CD4-positive, alpha-beta memory T cell (primary cell): ENCODE results near the gene IP6K1. TPM values are rescaled to one million over a fixed set of nuclear protein-coding genes. Genes with fewer than 3 reads are reported as not detected.
"Not testable (repeated sequence)": the region's sequence is repeated elsewhere in the genome, so short reads cannot be mapped to it uniquely, and the experiment has no call there.

Experiments
- CTCF ChIA-PET: fragments of 350-600 bp; sonication (Branson Sonifier 250); formaldehyde crosslinking; loops from one replicate; lab custom pipeline; 2021; ENCODE audit warnings: inconsistent platforms; ENCODE audit not compliant: partially characterized antibody; lab: Charles Lee
- POLR2A ChIA-PET: fragments of 350-600 bp; sonication (Branson Sonifier 250); formaldehyde crosslinking; loops from one replicate; lab custom pipeline; 2021; ENCODE audit not compliant: partially characterized antibody; lab: Charles Lee
- DNase-seq, 5 donors: peaks; one replicate each; pipeline versions ENCODE4 v3.0.0 to v3.0.0-alpha.2; 2020 to 2022; ENCODE audit warnings: mixed read lengths in 1 of 5
- H3K27ac ChIP-seq: one replicate; pipeline ENCODE4 v1.7.0; 2013; ENCODE audit warnings: low read depth, low read length
- H3K27me3 ChIP-seq: 2 replicates; pipeline ENCODE4 v1.7.0; 2013; ENCODE audit warnings: mild to moderate bottlenecking, low read length, moderate library complexity; ENCODE audit not compliant: insufficient read depth
- H3K36me3 ChIP-seq: 2 replicates; pipeline ENCODE4 v1.7.0; 2013; ENCODE audit warnings: mild to moderate bottlenecking, low read length, moderate library complexity; ENCODE audit not compliant: insufficient read depth
- H3K4me1 ChIP-seq: 2 replicates; pipeline ENCODE4 v1.7.0; 2013; ENCODE audit warnings: mild to moderate bottlenecking, low read length, moderate library complexity; ENCODE audit not compliant: insufficient read depth
- H3K4me3 ChIP-seq, 2 donors: one replicate each; pipeline ENCODE4 v1.7.0; 2013; ENCODE audit warnings: low read length in 2 of 2, mild to moderate bottlenecking in 1 of 2
- H3K9me3 ChIP-seq, 2 donors: one replicate each; pipeline ENCODE4 v1.7.0; 2013; ENCODE audit warnings: low read length in 2 of 2, control low read depth in 1 of 2; ENCODE audit not compliant: control insufficient read depth in 1 of 2
- H3K27ac Mint-ChIP-seq, 7 donors: one replicate each; pipeline ENCODE4 v1.8.0; 2020 to 2021; ENCODE audit warnings: mixed read lengths in 7 of 7, mild to moderate bottlenecking in 6 of 7, inconsistent platforms in 3 of 7, moderate library complexity in 3 of 7
- H3K27me3 Mint-ChIP-seq, 2 donors: one replicate each; pipeline ENCODE4 v1.8.0; 2020 to 2021; ENCODE audit warnings: mixed read lengths in 2 of 2
- H3K36me3 Mint-ChIP-seq, 2 donors: one replicate each; pipeline ENCODE4 v1.8.0; 2020 to 2021; ENCODE audit warnings: mixed read lengths in 2 of 2, inconsistent platforms in 1 of 2, mild to moderate bottlenecking in 1 of 2
- H3K4me1 Mint-ChIP-seq, 4 donors: one replicate each; pipeline ENCODE4 v1.8.0; 2020 to 2021; ENCODE audit warnings: mixed read lengths in 4 of 4, mild to moderate bottlenecking in 1 of 4
- H3K4me3 Mint-ChIP-seq, 8 donors: one replicate each; pipeline ENCODE4 v1.8.0; 2020 to 2021; ENCODE audit warnings: mixed read lengths in 8 of 8, mild to moderate bottlenecking in 7 of 8, moderate library complexity in 6 of 8, inconsistent platforms in 3 of 8
- H3K9me3 Mint-ChIP-seq, 8 donors: one replicate each; pipeline ENCODE4 v1.8.0; 2020 to 2021; ENCODE audit warnings: mixed read lengths in 8 of 8, mild to moderate bottlenecking in 5 of 8, inconsistent platforms in 3 of 8, moderate library complexity in 1 of 8
- intact Hi-C: fragments of 100-400 bp; cut with micrococcal nuclease; formaldehyde crosslinking; loops from one replicate; pipeline ENCODE4 v1.15.1; 2023
- polyA plus RNA-seq, 2 donors: library from polyadenylated mRNA; unstranded; fragments of 300-500 nt; fragmentation: Illumina TruSeq; gene quantifications; one replicate each; pipeline ENCODE4 v1.2.3, GENCODE V29; 2021
- total RNA-seq, 2 experiments: library from RNA; stranded (reverse); gene quantifications; one replicate each; pipeline ENCODE4 v1.2.3, GENCODE V29; 2021

The IP6K1 gene
- 10 to 100 TPM; 50.1 to 60.0 TPM for total RNA-seq
- polyA plus RNA-seq: 10 to 100 TPM; 19.4 to 38.8 TPM

DNA sequence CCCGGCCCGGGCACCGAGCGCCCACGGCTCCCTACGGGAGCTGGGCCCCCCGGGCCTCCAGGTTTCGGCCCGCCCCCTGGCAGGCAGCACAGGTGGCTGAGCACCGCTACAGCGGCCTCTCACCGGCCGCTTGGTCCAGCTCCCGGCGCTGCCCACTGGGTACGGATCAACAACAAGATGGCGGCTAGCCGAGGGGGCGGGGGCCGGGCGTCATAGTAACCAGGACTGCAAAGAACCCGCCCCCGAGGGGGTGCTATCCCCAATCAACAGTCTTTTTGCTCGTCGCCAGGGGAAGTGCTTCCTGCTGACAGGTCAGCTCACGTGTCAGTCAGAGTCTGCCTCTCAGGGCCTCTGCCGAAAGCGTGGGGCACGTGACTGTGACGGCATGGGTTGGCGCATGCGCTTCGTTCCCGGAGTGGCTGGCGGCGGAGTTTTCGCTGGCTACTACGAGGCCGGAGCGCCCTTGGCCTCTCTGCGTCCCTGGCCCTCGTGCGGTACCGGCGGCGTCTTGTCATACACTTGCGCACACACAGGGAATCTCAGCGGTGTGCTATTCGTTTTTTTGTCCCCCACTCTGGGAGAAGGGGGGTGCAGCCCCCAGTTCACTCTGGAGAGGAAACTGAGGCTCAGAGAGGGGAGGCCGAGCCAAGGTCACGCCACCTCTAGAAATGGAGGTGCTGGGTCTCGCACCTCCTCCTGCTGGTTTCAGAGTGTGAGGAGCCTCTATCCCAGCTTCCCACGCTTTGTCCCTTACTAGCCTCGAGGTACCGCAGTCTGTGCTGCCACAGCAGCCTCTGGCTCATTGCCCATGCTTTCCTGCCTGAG is at the start of gene IP6K1:
IP6K1 (minus strand) TSS at position 186 of the 825 bp plus-strand sequence. CDS start 38,502 bp downstream, outside the sequence.
- ChIA-PET CTCF (interaction anchor here (1.1 to 3.7 kb wide), 3 partner anchors 16 to 52 kb away, joined by 4 to 20 read pairs (median 12); partner anchors contain the start of gene INKA1), POLR2A (interaction anchor here (0.9 to 3.5 kb wide), 15 partner anchors 12 to 765 kb away, joined by 3 to 46 read pairs (median 3); partner anchors contain the start of genes AMIGO3, GMPPB, INKA1 and MON1A)
- H3K27me3 ChIP-seq: no peaks in the 10 kb centered on the region
- peak; percentile 98 to 100 (median 99) for DNase-seq
- no peaks in the 10 kb centered on the region for H3K9me3 ChIP-seq
- peak within 1 kb of the TSS; percentile 89 for H3K27ac ChIP-seq
- Mint-ChIP-seq H3K36me3 (peaks cover 6 to 20% of the 10 kb centered on the region in 2 donors), H3K27ac (peak within 1 kb of the TSS; percentile 98 to 99 (median 99)), H3K27me3 (peaks cover 0 to 2% of the 10 kb centered on the region in 2 donors), H3K9me3 (peaks cover 0 to 4% (median 0%) of the 10 kb centered on the region in 8 donors), H3K4me1 (peaks cover 17 to 46% (median 29%) of the 10 kb centered on the region in 4 donors), H3K4me3 (peak within 1 kb of the TSS; percentile 92 to 98 (median 92))
- H3K36me3 ChIP-seq: no peaks in the 10 kb centered on the region
- intact Hi-C loops: loop anchor here (1.0 to 5.0 kb wide), 3 partner anchors 16 to 71 kb away; partner anchors contain the start of gene TRAIP
- H3K4me1 ChIP-seq: peaks cover 28% of the 10 kb centered on the region
- peak within 1 kb of the TSS; percentile 79 to 89 for H3K4me3 ChIP-seq

DNA sequence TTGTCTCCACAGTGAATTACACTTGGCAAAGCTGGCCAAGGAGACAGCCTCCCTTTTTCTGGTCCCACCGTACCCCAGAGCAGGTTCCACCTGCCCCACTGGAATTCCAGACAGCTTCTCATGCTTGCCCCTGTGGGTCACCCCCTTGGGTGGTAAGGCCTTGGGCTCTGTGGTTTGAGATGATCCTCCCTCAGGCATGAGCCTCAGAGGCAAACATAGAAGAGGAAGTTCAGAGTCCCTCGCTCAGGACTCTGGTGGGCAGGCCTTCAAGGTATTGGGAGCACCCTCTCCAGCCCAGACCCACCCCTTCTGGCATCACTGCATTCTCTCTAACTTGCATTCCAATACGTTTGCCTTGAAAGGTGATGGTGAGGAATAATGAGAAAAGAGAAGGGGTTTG is 45.0 kb upstream of the IP6K1 start:
- Histone ChIP-seq H3K36me3 (no peaks in the 10 kb centered on the region), H3K9me3 (no peaks in the 10 kb centered on the region), H3K4me1 (no peaks in the 10 kb centered on the region), H3K27me3 (no peaks in the 10 kb centered on the region), H3K4me3 (no peak overlapping the region), H3K27ac (no peak overlapping the region)
- H3K4me3 Mint-ChIP-seq: no peak overlapping the region
- CTCF ChIA-PET: interaction anchor here (0.9 to 15.0 kb wide), 2 partner anchors 10 to 29 kb away, joined by 3 to 310 read pairs; partner anchors contain the start of genes CDHR4 and INKA1
- no peak overlapping the region for H3K27ac Mint-ChIP-seq
- POLR2A ChIA-PET: interaction anchor here (1.1 kb wide), 1 partner anchor 45 kb away, joined by 4 read pairs; the partner anchor contains the start of gene IP6K1
- H3K36me3 Mint-ChIP-seq: peaks cover 0 to 2% of the 10 kb centered on the region in 2 donors
- intact Hi-C loops: no loop called here
- DNase-seq: no peak
- no peaks in the 10 kb centered on the region for H3K27me3 Mint-ChIP-seq
- H3K9me3 Mint-ChIP-seq: peaks cover 0 to 2% (median 0%) of the 10 kb centered on the region in 8 donors
- H3K4me1 Mint-ChIP-seq: no peaks in the 10 kb centered on the region

GRCh38 chr3:49826016-49826415 is 39.7 kb upstream of the IP6K1 start:
- no peak overlapping the region for H3K4me3 Mint-ChIP-seq
- Histone ChIP-seq H3K27ac (no peak overlapping the region), H3K9me3 (no peaks in the 10 kb centered on the region), H3K4me3 (no peak overlapping the region), H3K36me3 (no peaks in the 10 kb centered on the region), H3K27me3 (no peaks in the 10 kb centered on the region), H3K4me1 (no peaks in the 10 kb centered on the region)
- H3K27me3 Mint-ChIP-seq: no peaks in the 10 kb centered on the region
- ChIA-PET CTCF (interaction anchor here (0.9 to 2.5 kb wide), 4 partner anchors 12 to 23 kb away, joined by 3 to 7 read pairs (median 4); partner anchors contain the start of gene INKA1), POLR2A (interaction anchor here (1.3 to 1.4 kb wide), 2 partner anchors 12 to 21 kb away, joined by 3 read pairs; partner anchors contain the start of gene UBA7)
- no peak overlapping the region for H3K27ac Mint-ChIP-seq
- intact Hi-C loops: no loop called here
- no peaks in the 10 kb centered on the region for H3K4me1 Mint-ChIP-seq
- DNase-seq: no peak
- peaks cover 0 to 2% of the 10 kb centered on the region in 2 donors for H3K36me3 Mint-ChIP-seq
- peaks cover 0 to 2% (median 0%) of the 10 kb centered on the region in 8 donors for H3K9me3 Mint-ChIP-seq

- H3K4me3 Mint-ChIP-seq, CTCF ChIA-PET, H3K9me3 ChIP-seq, H3K4me1 ChIP-seq, H3K4me1 Mint-ChIP-seq, H3K27me3 Mint-ChIP-seq, H3K4me3 ChIP-seq, intact Hi-C loops, H3K27me3 ChIP-seq, H3K36me3 Mint-ChIP-seq, H3K27ac ChIP-seq, DNase-seq, H3K36me3 ChIP-seq, H3K9me3 Mint-ChIP-seq: not testable (repeated sequence)
- peak overlapping the region in 1 of 7 donors; percentile 63 for H3K27ac Mint-ChIP-seq
- POLR2A ChIA-PET: interaction anchor here (1.5 kb wide), 1 partner anchor 10 kb away, joined by 4 read pairs; the partner anchor contains the start of gene UBA7
Observed at GRCh38 chr3:49823131-49823530, 36.8 kb upstream of the IP6K1 start.

- Mint-ChIP-seq H3K27me3 (no peaks in the 10 kb centered on the region), H3K4me1 (peaks cover 14 to 44% (median 27%) of the 10 kb centered on the region in 4 donors), H3K4me3 (peak within 1 kb of the TSS; percentile 94 to 99 (median 97)), H3K27ac (peak within 1 kb of the TSS; percentile 93 to 98 (median 96)), H3K9me3 (no peaks in the 10 kb centered on the region), H3K36me3 (peaks cover 20 to 44% of the 10 kb centered on the region in 2 donors)
- ChIA-PET POLR2A (interaction anchor here (0.7 to 5.0 kb wide), 12 partner anchors 10 to 792 kb away, joined by 3 to 87 read pairs (median 4); partner anchors contain the start of genes INKA1, IP6K1, NDUFAF3 and RBM5), CTCF (interaction anchor here (0.5 to 6.2 kb wide), 10 partner anchors 8 to 1990 kb away, joined by 3 to 47 read pairs (median 4); partner anchors contain the start of genes CDHR4 and INKA1)
- H3K9me3 ChIP-seq: no peaks in the 10 kb centered on the region
- peaks cover 30% of the 10 kb centered on the region for H3K4me1 ChIP-seq
- peak within 1 kb of the TSS; percentile 60 to 82 for H3K4me3 ChIP-seq
- peak in 4 of 5 donors; percentile 43 to 56 (median 49) for DNase-seq
- no peaks in the 10 kb centered on the region for H3K27me3 ChIP-seq
- peak within 1 kb of the TSS; percentile 79 for H3K27ac ChIP-seq
- intact Hi-C loops: loop anchor here (1.0 kb wide), 1 partner anchor 10 kb away; the partner anchor contains the start of gene INKA1
- peaks cover 38% of the 10 kb centered on the region for H3K36me3 ChIP-seq
Observed at GRCh38 chr3:49813497-49814174, 27.3 kb upstream of the IP6K1 start, which contains the start of gene UBA7. TSS of gene UBA7 (minus strand) at chr3:49813953. CDS start at chr3:49813787, 166 bp downstream.

- Histone ChIP-seq H3K4me3 (peak overlapping the region; percentile 60 to 82), H3K27ac (peak overlapping the region; percentile 79), H3K4me1 (peaks cover 32% of the 10 kb centered on the region), H3K27me3 (no peaks in the 10 kb centered on the region), H3K36me3 (peaks cover 39% of the 10 kb centered on the region), H3K9me3 (no peaks in the 10 kb centered on the region)
- POLR2A ChIA-PET: interaction anchor here (0.7 to 5.0 kb wide), 12 partner anchors 9 to 792 kb away, joined by 3 to 87 read pairs (median 4); partner anchors contain the start of genes INKA1, IP6K1, NDUFAF3 and RBM5
- Mint-ChIP-seq H3K4me1 (peaks cover 14 to 51% (median 30%) of the 10 kb centered on the region in 4 donors), H3K27ac (peak overlapping the region; percentile 93 to 98 (median 96)), H3K4me3 (peak overlapping the region; percentile 94 to 99 (median 97)), H3K27me3 (no peaks in the 10 kb centered on the region), H3K36me3 (peaks cover 20 to 49% of the 10 kb centered on the region in 2 donors), H3K9me3 (no peaks in the 10 kb centered on the region)
- intact Hi-C loops: loop anchor here (1.0 kb wide), 1 partner anchor 10 kb away; the partner anchor contains the start of gene INKA1
- CTCF ChIA-PET: interaction anchor here (0.5 to 6.2 kb wide), 9 partner anchors 8 to 1990 kb away, joined by 3 to 47 read pairs (median 4); partner anchors contain the start of genes CDHR4 and INKA1
- no peak for DNase-seq
Observed at GRCh38 chr3:49812916-49813496, 26.7 kb upstream of the IP6K1 start.
